ENCODE data around the gene CACNA1C. TPM values are rescaled to one million over a fixed set of nuclear protein-coding genes. Genes with fewer than 3 reads are reported as not detected.

CACNA1C gene
- total RNA-seq, 2 experiments from 2014 or later = 0.69 to 1.4 TPM

DNA sequence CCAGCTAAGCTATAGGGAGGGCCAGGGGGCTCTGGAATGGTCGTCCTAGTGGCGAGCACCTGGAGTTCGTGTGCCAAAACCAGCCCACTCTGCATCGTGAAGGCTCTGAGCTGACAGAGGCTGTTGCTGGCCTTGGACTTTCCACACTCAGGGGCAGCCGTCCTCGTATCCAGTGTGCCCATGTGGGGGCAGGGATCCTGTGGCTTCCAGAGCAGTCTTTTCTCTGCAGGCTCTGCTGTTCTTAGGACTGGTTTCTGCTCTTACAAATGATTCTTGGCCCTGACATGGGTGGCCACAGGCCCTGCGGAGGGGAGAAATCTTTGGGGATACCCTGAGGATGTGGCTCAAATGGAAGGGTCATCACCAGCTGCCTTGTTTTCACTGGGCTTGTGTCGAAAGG lies 564.6 kb downstream of the CACNA1C start:
- Histone ChIP-seq H3K4me2 (ENCODE audit: low read length) (no peak overlapping the region), H3K4me3 (ENCODE audit: low read depth, low read length, poor library complexity, severe bottlenecking) (no peak overlapping the region), H3K4me1 (ENCODE audit: insufficient read depth, low read length, poor library complexity, severe bottlenecking) (no peaks in the 10 kb centered on the region), H2AFZ (ENCODE audit: low read length) (no peak overlapping the region), H3K9me3 (ENCODE audit: low read length) (no peaks in the 10 kb centered on the region), H3K27ac (ENCODE audit: low read depth, low read length, poor library complexity, severe bottlenecking) (no peak overlapping the region), H3K79me2 (ENCODE audit: insufficient read depth, low read depth, low read length) (no peaks in the 10 kb centered on the region), H4K20me1 (ENCODE audit: insufficient read depth, low read length) (no peaks in the 10 kb centered on the region), H3K36me3 (ENCODE audit: insufficient read depth, low read length) (no peaks in the 10 kb centered on the region), H3K9me2 (ENCODE audit: insufficient read depth, low read length) (no peaks in the 10 kb centered on the region)
- TF ChIP-seq EZH2phosphoT487 (IDR thresholded peaks at IDR 0.05; ENCODE audit: borderline replicate concordance, low read depth, low read length) = no peak
- TF ChIP-seq, protein P1, sequence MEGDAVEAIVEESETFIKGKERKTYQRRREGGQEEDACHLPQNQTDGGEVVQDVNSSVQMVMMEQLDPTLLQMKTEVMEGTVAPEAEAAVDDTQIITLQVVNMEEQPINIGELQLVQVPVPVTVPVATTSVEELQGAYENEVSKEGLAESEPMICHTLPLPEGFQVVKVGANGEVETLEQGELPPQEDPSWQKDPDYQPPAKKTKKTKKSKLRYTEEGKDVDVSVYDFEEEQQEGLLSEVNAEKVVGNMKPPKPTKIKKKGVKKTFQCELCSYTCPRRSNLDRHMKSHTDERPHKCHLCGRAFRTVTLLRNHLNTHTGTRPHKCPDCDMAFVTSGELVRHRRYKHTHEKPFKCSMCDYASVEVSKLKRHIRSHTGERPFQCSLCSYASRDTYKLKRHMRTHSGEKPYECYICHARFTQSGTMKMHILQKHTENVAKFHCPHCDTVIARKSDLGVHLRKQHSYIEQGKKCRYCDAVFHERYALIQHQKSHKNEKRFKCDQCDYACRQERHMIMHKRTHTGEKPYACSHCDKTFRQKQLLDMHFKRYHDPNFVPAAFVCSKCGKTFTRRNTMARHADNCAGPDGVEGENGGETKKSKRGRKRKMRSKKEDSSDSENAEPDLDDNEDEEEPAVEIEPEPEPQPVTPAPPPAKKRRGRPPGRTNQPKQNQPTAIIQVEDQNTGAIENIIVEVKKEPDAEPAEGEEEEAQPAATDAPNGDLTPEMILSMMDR (conservative IDR thresholded peaks at IDR 0.05; ENCODE audit: low read length) = no peak
- POLR2A ChIA-PET = no interaction called here
- DNase-seq (ENCODE audit: low spot score) = no peak
- CTCF ChIA-PET (ENCODE audit: unreplicated experiment) = no interaction called here
- intact Hi-C loops (cut with micrococcal nuclease; ENCODE audit: unreplicated experiment) = no loop called here
- BruUV-seq (replicated peaks) = no TSS peak

DNA sequence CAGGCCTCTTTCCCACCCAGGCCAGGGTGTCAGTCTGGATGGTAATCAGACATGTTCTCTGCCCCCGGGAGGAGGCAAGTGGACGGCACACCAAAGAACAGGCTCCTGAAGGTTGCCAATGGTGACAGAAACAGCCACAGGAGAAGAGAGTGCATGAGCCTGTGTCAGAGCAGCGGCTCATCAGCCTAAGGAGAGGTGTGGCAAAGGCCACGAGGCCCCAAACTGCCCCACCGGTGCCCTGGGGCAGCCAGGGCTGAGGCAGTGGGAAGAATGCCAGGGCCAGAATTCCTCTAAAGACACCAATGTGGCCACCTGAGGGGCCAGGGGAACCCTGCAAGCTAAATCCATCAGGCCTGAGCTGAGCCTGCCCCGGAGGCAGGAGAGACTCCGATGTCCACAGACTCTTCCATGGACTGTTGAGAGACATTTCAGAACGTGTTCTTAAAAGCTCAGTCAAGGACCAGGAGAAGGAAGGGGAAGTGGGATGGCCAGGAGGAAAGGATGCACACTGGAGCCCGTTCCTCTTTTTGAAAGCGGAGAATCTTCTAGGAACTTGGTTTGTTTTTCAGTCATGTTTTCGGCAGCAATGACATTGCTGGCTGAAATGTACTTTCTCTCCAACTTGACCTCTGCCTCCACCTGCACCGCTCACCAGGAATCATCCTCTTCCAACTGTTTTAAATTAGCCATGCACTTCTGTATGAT lies 565.7 kb downstream of the CACNA1C start:
- Histone ChIP-seq H2AFZ (ENCODE audit: low read length) (no peak overlapping the region), H3K9me3 (ENCODE audit: low read length) (no peaks in the 10 kb centered on the region), H3K9me2 (ENCODE audit: insufficient read depth, low read length) (no peaks in the 10 kb centered on the region), H3K27ac (ENCODE audit: low read depth, low read length, poor library complexity, severe bottlenecking) (no peak overlapping the region), H4K20me1 (ENCODE audit: insufficient read depth, low read length) (no peaks in the 10 kb centered on the region), H3K79me2 (ENCODE audit: insufficient read depth, low read depth, low read length) (no peaks in the 10 kb centered on the region), H3K4me2 (ENCODE audit: low read length) (no peak overlapping the region), H3K4me1 (ENCODE audit: insufficient read depth, low read length, poor library complexity, severe bottlenecking) (no peaks in the 10 kb centered on the region), H3K36me3 (ENCODE audit: insufficient read depth, low read length) (no peaks in the 10 kb centered on the region), H3K4me3 (ENCODE audit: low read depth, low read length, poor library complexity, severe bottlenecking) (no peak overlapping the region)
- DNase-seq (ENCODE audit: low spot score) = no peak
- TF ChIP-seq EZH2phosphoT487 (IDR thresholded peaks at IDR 0.05; ENCODE audit: borderline replicate concordance, low read depth, low read length) = no peak
- TF ChIP-seq, protein P1 (conservative IDR thresholded peaks at IDR 0.05; ENCODE audit: low read length) = no peak
- BruUV-seq (replicated peaks) = no TSS peak
- intact Hi-C loops (cut with micrococcal nuclease; ENCODE audit: unreplicated experiment) = no loop called here
- POLR2A ChIA-PET = no interaction called here
- CTCF ChIA-PET (ENCODE audit: unreplicated experiment) = no interaction called here

DNA sequence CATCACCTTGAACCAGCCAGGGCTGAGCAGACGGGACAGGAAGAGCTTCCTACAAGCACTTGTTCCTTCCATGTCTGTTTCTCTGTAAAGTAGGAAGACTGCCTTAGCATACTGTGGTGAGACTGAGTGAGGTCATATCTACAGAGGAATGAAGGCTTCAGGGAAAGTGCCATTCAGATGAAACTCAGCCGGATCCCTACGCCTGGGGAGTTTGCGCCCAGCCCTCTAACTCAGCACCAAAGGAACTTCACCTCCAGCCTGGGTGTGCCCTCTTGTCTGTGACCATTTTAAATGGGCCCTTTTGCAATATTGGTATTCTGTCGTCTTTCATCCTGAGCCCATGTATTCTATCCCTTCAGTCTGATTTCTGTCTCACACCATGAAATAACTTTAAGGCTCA lies 566.3 kb downstream of the CACNA1C start:
- Histone ChIP-seq H3K4me2 (ENCODE audit: low read length) (no peak overlapping the region), H4K20me1 (ENCODE audit: insufficient read depth, low read length) (no peaks in the 10 kb centered on the region), H2AFZ (ENCODE audit: low read length) (no peak overlapping the region), H3K4me1 (ENCODE audit: insufficient read depth, low read length, poor library complexity, severe bottlenecking) (no peaks in the 10 kb centered on the region), H3K9me2 (ENCODE audit: insufficient read depth, low read length) (no peaks in the 10 kb centered on the region), H3K27ac (ENCODE audit: low read depth, low read length, poor library complexity, severe bottlenecking) (no peak overlapping the region), H3K79me2 (ENCODE audit: insufficient read depth, low read depth, low read length) (no peaks in the 10 kb centered on the region), H3K36me3 (ENCODE audit: insufficient read depth, low read length) (no peaks in the 10 kb centered on the region), H3K9me3 (ENCODE audit: low read length) (no peaks in the 10 kb centered on the region), H3K4me3 (ENCODE audit: low read depth, low read length, poor library complexity, severe bottlenecking) (no peak overlapping the region)
- ChIA-PET POLR2A (no interaction called here), CTCF (ENCODE audit: unreplicated experiment) (no interaction called here)
- intact Hi-C loops (cut with micrococcal nuclease; ENCODE audit: unreplicated experiment) = no loop called here
- TF ChIP-seq, protein P1 (conservative IDR thresholded peaks at IDR 0.05; ENCODE audit: low read length) = no peak
- no peak for TF ChIP-seq EZH2phosphoT487 (IDR thresholded peaks at IDR 0.05; ENCODE audit: borderline replicate concordance, low read depth, low read length)
- no peak for DNase-seq (ENCODE audit: low spot score)
- no TSS peak for BruUV-seq (replicated peaks)
